GM12873 (cell line): ENCODE results near the gene HOXD12.

Experiments
- TF ChIP-seq, protein P1 (sequence below): IDR thresholded peaks from 2 replicates; pipeline ENCODE4 v1.5.1; 2012; ENCODE audit warnings: low read depth, mild to moderate bottlenecking, moderate library complexity, low read length, control low read depth; ENCODE audit not compliant: insufficient read depth; ENCODE audit errors: missing control alignments

The HOXD12 gene

DNA sequence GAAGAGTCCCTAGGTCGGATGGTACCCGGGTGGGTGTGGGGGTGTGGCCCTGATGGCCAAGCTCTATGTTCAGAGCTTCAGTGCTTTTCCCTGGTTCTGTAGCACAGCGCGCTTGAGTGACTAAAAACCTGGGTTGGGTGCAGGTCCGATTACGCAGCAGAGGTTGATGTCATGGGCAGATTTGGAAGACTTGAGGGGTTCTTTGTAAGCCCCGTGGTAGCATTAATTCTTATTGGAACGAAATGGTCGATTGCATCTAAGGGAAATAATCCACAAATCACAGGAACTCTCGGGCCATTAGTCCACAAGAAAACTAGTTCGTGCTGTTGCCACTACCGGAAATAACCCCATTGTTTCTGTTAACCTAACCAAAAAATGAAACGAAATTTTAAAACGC, 38.9 kb downstream of the HOXD12 start:
- TF ChIP-seq, protein P1, sequence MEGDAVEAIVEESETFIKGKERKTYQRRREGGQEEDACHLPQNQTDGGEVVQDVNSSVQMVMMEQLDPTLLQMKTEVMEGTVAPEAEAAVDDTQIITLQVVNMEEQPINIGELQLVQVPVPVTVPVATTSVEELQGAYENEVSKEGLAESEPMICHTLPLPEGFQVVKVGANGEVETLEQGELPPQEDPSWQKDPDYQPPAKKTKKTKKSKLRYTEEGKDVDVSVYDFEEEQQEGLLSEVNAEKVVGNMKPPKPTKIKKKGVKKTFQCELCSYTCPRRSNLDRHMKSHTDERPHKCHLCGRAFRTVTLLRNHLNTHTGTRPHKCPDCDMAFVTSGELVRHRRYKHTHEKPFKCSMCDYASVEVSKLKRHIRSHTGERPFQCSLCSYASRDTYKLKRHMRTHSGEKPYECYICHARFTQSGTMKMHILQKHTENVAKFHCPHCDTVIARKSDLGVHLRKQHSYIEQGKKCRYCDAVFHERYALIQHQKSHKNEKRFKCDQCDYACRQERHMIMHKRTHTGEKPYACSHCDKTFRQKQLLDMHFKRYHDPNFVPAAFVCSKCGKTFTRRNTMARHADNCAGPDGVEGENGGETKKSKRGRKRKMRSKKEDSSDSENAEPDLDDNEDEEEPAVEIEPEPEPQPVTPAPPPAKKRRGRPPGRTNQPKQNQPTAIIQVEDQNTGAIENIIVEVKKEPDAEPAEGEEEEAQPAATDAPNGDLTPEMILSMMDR: no peak

DNA sequence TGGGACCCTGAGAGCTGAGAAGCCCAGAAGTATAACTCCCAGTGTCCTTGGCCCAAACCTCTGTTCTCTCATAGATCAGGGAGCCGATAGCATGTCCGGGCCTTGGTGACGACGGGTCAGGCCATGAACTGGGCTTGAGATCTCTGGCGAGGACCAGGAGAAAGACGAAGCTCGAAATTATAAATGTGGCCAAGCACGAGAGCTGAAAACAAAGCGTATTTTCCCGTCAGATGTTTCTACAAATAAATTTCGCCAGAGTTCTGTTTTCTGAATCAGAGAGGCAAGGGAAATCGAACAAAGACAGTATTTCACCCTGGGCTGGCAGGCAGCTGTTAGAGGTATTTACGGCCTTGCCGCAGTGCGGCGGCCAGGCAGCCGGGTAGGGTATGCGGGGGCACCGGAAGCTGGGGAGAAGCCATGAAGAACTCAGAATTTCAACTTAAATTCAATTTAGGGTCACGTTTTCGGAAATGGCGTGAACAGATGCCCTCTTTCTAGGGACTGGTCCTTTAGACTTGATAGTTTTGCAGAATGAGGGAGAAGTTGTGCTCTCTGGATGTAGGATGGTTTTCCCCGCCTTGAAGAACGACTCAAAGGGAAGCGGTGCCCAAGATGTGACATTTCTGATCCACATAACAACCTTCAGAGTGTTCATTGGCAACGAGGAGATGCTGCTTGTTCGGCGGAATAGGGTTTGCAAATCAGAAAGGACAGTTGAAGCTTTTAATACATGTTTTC, 39.5 kb downstream of the HOXD12 start:
- TF ChIP-seq, protein P1: no peak

DNA sequence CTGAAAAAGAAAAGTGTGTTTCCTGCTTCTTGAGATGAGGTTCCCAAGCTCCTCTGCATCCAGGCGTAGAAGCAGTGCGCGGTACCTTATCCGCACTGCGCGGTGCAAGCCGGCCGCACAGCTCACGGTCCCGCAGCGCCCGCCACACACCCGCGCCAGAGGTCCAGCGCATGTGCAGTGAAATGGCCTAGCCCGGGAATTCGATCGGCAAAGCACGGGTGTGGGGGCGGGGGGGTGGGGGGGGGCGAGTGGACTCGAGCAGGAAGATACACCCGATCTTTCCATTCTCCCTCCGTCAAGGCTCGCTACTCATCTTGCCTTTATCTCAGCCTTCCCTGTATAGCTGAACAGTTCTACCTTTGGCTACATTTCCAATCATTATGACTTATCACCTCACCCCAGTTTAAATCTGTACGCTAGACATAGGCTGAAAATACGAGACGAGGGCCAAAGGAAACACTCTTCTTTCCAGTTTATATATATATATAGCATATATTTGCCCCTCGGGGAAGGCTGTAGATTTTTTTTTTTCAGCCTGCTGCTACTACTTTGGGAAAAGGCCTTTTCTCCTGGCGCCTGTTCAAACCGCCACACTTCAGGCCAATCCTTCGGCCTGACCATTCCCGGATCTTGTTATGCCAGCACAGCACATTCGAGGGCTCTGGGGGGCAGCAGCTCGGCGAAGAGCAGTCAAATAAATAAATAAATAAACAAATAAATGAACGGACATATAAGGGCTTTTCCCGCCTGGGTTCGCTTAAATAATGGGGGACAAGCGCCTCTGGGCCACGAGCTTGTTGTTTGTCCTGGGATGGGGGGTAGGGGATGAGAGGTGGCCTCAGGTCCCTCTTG, 40.3 kb downstream of the HOXD12 start:
- TF ChIP-seq, protein P1: no peak

DNA sequence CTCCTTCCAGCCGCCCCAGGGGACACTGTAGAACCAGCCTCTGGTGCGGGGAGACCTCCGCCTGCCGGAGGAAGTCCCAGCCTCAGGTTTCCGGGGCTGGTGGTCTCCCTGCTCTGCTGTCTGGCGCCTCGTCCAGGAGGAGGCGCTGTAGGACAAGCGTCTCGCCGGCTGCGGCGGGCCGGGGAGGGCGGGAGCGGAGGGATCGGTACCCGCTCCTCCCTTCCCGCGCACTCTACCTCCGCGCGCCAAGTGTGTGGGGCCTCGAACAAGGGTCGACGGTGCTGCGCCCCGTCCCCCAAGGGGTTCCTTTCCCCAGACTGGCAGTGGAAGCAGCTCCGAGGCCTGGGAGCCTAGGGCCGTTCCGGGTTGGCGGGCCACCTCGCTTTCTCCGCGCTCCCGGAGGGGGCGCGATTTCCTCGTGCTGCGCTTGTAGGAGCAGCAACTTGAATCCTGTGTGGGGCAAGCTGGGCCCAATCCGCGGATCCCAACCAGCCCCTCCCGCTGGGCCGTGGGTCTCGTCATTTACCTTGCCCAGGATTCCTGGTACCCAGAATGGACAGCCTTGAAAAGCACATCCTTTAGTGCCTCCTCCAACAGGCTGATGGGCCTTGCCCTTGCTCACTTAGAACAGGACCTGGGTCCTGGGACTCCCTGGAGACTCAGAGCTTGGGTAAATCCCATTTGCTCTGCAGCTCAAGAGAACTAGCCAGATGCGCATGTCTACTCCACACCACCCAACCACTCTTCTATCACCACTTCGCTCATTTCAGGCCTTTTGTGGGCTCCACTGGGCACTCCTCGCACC, 41.1 kb downstream of the HOXD12 start:
- TF ChIP-seq, protein P1: peak; percentile 86

DNA sequence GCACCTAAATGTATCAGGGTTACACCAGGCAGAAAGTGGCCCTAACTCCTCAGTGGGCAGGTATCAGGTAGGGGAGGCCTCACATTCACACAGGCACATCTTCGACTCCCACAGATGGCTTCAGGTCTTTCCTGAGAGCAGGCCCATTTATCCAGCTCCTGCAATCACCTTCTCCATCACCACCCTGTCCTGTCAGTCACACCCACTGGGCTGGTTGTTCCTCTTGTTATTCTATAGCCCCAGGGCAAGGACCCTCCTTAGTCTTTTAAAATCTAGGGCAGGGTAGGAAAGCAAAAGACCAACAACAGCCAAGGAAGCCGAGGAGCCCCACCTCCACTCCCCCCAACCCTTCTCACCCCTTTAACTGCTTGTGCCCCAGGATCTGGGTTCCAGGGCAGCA, 42.7 kb downstream of the HOXD12 start:
- TF ChIP-seq, protein P1: no peak

DNA sequence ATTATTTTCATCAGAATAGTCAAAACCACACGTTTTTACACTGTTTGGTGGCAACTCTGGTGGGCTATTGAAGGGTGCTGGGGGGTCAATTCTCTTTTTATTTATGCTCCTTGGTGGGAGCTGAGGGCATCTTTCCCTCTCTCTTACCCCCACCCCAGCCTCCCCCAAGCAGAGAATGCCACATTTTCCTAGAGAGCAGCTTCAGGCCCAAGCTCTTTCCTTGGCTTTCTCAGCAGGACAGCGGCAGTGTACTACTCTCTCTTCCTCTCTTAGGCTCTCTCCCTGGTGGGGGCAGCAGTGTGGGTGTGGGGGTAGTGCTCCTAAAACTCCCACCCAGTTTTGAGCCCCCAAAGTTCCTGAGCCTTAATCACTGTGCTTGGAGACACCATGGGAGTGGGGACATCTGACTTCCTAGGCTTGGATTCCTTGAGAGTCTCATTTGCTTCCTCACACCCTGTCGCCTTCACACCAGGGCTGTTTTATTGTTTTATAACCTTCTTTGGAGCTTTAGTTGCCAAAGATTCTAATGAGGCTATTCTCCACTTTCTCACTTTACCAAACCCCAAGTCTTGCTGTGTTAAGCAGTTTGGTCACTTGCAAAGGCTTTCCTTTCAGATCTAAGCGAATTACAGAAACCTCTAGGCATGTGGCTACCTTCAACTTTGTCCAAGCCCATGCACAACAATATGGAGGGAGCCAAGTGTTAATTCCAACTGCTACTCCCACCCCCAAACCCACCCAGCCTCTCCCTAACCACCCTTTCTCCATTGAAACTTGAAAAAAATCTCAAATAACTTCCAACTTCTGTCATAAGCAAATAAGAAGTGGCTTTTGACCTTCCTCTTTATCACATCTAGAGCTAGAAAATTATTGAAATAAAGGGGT, 45.7 kb downstream of the HOXD12 start:
- TF ChIP-seq, protein P1: no peak
